Measurements from ENCODE around the gene AFF3. TPM values are rescaled to one million over a fixed set of nuclear protein-coding genes. Genes with fewer than 3 reads are reported as not detected.
A peak's percentile ranks its signal among the peaks of the same experiment; 100 is the strongest.

The AFF3 gene
- total and polyA plus RNA-seq, 8 donors = 16.4 to 42.0 (median 21.4) TPM

DNA sequence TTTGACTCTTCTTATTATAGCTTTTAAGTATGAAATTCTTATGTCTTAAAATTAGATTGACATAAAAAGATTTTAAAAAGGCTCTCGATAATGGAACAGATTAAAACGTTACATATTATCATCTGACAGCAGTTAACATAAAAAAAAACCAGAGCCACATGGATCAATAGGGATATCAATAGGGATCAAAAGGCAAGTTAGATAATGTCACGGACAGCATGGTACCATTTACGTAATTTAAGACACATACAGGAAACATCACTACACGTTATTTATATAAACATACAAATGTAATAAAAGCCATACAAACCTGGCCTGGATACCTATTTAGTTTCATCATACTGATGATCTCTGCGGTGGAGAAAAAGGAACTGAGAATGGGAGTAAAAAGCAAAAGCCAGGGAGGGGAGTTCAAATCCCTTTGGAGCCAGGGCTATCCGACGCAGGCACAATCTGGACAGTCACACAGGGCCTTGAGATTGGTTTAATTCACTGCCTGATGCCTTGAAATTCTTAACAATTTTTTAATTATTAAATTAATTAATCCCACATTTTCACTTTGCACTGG lies 227.2 kb downstream of the AFF3 start:
- TF ChIP-seq, protein P1, sequence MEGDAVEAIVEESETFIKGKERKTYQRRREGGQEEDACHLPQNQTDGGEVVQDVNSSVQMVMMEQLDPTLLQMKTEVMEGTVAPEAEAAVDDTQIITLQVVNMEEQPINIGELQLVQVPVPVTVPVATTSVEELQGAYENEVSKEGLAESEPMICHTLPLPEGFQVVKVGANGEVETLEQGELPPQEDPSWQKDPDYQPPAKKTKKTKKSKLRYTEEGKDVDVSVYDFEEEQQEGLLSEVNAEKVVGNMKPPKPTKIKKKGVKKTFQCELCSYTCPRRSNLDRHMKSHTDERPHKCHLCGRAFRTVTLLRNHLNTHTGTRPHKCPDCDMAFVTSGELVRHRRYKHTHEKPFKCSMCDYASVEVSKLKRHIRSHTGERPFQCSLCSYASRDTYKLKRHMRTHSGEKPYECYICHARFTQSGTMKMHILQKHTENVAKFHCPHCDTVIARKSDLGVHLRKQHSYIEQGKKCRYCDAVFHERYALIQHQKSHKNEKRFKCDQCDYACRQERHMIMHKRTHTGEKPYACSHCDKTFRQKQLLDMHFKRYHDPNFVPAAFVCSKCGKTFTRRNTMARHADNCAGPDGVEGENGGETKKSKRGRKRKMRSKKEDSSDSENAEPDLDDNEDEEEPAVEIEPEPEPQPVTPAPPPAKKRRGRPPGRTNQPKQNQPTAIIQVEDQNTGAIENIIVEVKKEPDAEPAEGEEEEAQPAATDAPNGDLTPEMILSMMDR (IDR thresholded peaks at IDR 0.05) = no peak
- H3K36me3 ChIP-seq = no peaks in the 10 kb centered on the region
- H3K9me3 ChIP-seq = no peaks in the 10 kb centered on the region
- H3K4me3 ChIP-seq = no peak overlapping the region
- ATAC-seq = no peak
- no peak overlapping the region for H3K27ac ChIP-seq
- no peak for DNase-seq
- no peaks in the 10 kb centered on the region for H3K27me3 ChIP-seq
- H3K4me1 ChIP-seq = no peaks in the 10 kb centered on the region
- intact Hi-C loops (cut with DNase I) = no loop called here

DNA sequence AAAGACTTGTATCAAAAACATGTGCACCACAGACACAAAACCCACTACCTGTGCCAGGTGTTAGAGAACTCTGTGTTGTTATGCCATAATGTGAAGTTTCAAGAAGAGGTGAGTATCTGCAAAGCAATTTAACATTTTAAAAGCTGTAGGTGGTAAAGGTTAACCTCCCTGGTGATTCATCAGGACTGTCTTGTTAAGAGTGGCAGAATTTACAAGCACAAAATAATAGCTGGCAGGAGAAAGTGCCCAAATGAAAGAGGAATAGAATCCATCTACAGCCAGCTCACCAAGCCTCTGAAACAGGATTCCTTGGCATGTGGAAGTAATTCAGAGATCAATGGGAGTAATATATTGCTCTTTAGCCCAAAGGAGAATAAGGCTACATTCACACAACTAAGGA lies 230.7 kb downstream of the AFF3 start:
- Histone ChIP-seq H3K27ac (no peak overlapping the region), H3K4me3 (no peak overlapping the region), H3K27me3 (no peaks in the 10 kb centered on the region), H3K4me1 (no peaks in the 10 kb centered on the region), H3K36me3 (no peaks in the 10 kb centered on the region), H3K9me3 (no peaks in the 10 kb centered on the region)
- intact Hi-C loops (cut with DNase I) = no loop called here
- no peak for DNase-seq
- TF ChIP-seq, protein P1 (IDR thresholded peaks at IDR 0.05) = no peak
- no peak for ATAC-seq

DNA sequence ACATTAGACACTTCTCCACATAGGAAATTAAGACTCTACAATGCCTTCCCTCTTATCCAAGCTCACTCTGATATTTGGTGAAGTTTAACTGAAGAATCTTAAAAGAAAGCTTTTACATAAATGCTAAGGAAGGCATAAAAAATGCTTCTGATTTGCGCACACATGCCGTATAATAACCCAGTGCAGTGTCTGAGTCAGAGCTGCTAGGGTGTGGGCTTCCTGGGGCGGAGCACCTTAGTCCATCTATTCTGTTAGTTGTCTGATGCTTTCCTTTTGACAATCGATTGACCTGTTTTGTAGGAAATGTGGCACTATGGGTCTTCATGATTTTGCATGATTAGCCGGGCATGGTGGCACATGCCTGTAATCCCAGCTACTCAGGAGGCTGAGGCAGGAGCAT lies 231.5 kb downstream of the AFF3 start:
- Histone ChIP-seq H3K9me3 (no peaks in the 10 kb centered on the region), H3K27me3 (no peaks in the 10 kb centered on the region), H3K36me3 (no peaks in the 10 kb centered on the region), H3K27ac (no peak overlapping the region), H3K4me1 (no peaks in the 10 kb centered on the region), H3K4me3 (no peak overlapping the region)
- ATAC-seq (no peak), DNase-seq (no peak)
- intact Hi-C loops (cut with DNase I) = no loop called here
- TF ChIP-seq, protein P1 (IDR thresholded peaks at IDR 0.05) = no peak

GRCh38 chr2:99905636-99906035 lies 236.8 kb downstream of the AFF3 start:
- Histone ChIP-seq H3K36me3 (no peaks in the 10 kb centered on the region), H3K9me3 (no peaks in the 10 kb centered on the region), H3K4me1 (no peaks in the 10 kb centered on the region), H3K27ac (peak overlapping the region in 1 of 2 donors; percentile 2), H3K4me3 (no peak overlapping the region), H3K27me3 (no peaks in the 10 kb centered on the region)
- no peak for DNase-seq
- TF ChIP-seq, protein P1 (IDR thresholded peaks at IDR 0.05) = no peak
- no peak for ATAC-seq
- intact Hi-C loops (cut with DNase I) = no loop called here

GRCh38 chr2:99905025-99905424 lies 237.4 kb downstream of the AFF3 start:
- no peak for DNase-seq
- Histone ChIP-seq H3K36me3 (no peaks in the 10 kb centered on the region), H3K27me3 (no peaks in the 10 kb centered on the region), H3K4me3 (no peak overlapping the region), H3K4me1 (no peaks in the 10 kb centered on the region), H3K9me3 (no peaks in the 10 kb centered on the region), H3K27ac (peak overlapping the region in 1 of 2 donors; percentile 53)
- no peak for ATAC-seq
- intact Hi-C loops (cut with DNase I) = no loop called here
- TF ChIP-seq, protein P1 (IDR thresholded peaks at IDR 0.05) = no peak

All from left lung (tissue), 10 donors.